Ramos (cell line): ENCODE measurements around the gene SULF2.

Source experiments
- in situ Hi-C: fragments of 300-500 bp; cut with MboI; formaldehyde crosslinking; loops from one replicate; pipeline ENCODE4 v1.14.3; 2022; ENCODE audit warnings: low sequenced_read_pairs; ENCODE audit not compliant: unreplicated experiment

SULF2 gene

GRCh38 chr20:47696856-47697255, 88.4 kb downstream of the SULF2 start:
- in situ Hi-C loops: no loop called here

GRCh38 chr20:47694021-47694818, 91.1 kb downstream of the SULF2 start:
- in situ Hi-C loops: no loop called here

GRCh38 chr20:47691625-47692024, 93.7 kb downstream of the SULF2 start:
- in situ Hi-C loops: no loop called here

GRCh38 chr20:47689731-47690130, 95.5 kb downstream of the SULF2 start:
- in situ Hi-C loops: no loop called here

- in situ Hi-C loops: no loop called here
Measured at GRCh38 chr20:47688385-47689381, 96.6 kb downstream of the SULF2 start.

- in situ Hi-C loops: no loop called here
Measured at GRCh38 chr20:47687095-47687987, 97.9 kb downstream of the SULF2 start.

- in situ Hi-C loops: no loop called here
Measured at GRCh38 chr20:47686545-47686944, 98.7 kb downstream of the SULF2 start.

GRCh38 chr20:47684306-47685080, 100.8 kb downstream of the SULF2 start:
- in situ Hi-C loops: loop anchor here (5.0 kb wide), 1 partner anchor 933 kb away; no protein-coding TSS in a partner anchor

GRCh38 chr20:47682916-47683315, 102.4 kb downstream of the SULF2 start:
- in situ Hi-C loops: loop anchor here (5.0 kb wide), 1 partner anchor 934 kb away; no protein-coding TSS in a partner anchor

- in situ Hi-C loops: loop anchor here (5.0 kb wide), 1 partner anchor 935 kb away; no protein-coding TSS in a partner anchor
Measured at GRCh38 chr20:47682028-47682783, 103.1 kb downstream of the SULF2 start.

- in situ Hi-C loops: loop anchor here (5.0 kb wide), 1 partner anchor 936 kb away; no protein-coding TSS in a partner anchor
Measured at GRCh38 chr20:47680804-47681529, 104.3 kb downstream of the SULF2 start.

- in situ Hi-C loops: no loop called here
Measured at GRCh38 chr20:47679462-47679861, 105.8 kb downstream of the SULF2 start.

- in situ Hi-C loops: no loop called here
Measured at GRCh38 chr20:47678536-47678935, 106.7 kb downstream of the SULF2 start.

GRCh38 chr20:47677635-47678453, 107.4 kb downstream of the SULF2 start:
- in situ Hi-C loops: no loop called here

- in situ Hi-C loops: no loop called here
Measured at GRCh38 chr20:47676912-47677634, 108.2 kb downstream of the SULF2 start.

GRCh38 chr20:47676219-47676721, 109.0 kb downstream of the SULF2 start:
- in situ Hi-C loops: no loop called here
